ENCODE results near the gene CHFR.
"Not testable (repeated sequence)": the region's sequence is repeated elsewhere in the genome, so short reads cannot be mapped to it uniquely, and the experiment has no call there.

The CHFR gene

GRCh38 chr12:132795847-132796246 lies 91.6 kb downstream of the CHFR start:
- DNase-seq (ENCODE audit: low read depth): no peak
- H3K4me3 ChIP-seq (ENCODE audit: low read depth, low read length): no peak overlapping the region
- TF ChIP-seq POLR2A (IDR thresholded peaks at IDR 0.05; ENCODE audit: extremely low read depth, insufficient read length) (no peak), MYC (IDR thresholded peaks at IDR 0.05; ENCODE audit: low read depth, low read length) (no peak)

DNA sequence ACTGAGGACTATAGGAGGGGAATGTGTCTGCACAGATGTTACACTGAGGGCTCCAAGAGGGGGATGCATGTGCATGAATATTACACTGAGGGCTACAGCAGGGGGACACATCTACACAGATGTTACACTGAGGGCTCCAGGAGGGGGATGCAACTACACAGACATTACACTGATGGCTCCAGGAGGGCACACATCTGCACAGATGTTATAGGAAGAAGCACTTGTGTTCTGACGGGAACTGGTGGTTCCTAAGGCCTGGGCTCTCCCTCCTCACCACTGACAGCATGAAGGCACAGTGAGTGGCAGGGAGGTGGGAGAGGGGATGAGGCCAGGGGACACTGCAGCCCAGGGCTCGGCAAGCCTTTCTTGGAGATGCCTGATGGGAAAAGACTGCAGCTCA lies 95.5 kb downstream of the CHFR start:
- H3K4me3 ChIP-seq (ENCODE audit: low read depth, low read length); DNase-seq (ENCODE audit: low read depth): not testable (repeated sequence)

- TF ChIP-seq MYC (IDR thresholded peaks at IDR 0.05; ENCODE audit: low read depth, low read length) (no peak), CTCF (IDR thresholded peaks at IDR 0.05; ENCODE audit: low read depth, low read length) (no peak), POLR2A (IDR thresholded peaks at IDR 0.05; ENCODE audit: extremely low read depth, insufficient read length) (no peak)
- TF ChIP-seq, protein P1, sequence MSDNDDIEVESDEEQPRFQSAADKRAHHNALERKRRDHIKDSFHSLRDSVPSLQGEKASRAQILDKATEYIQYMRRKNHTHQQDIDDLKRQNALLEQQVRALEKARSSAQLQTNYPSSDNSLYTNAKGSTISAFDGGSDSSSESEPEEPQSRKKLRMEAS (IDR thresholded peaks at IDR 0.05; ENCODE audit: low read depth, low read length): no peak
- no peak for DNase-seq (ENCODE audit: low read depth)
- H3K4me3 ChIP-seq (ENCODE audit: low read depth, low read length): no peak overlapping the region
Measured at GRCh38 chr12:132789099-132789471, 98.3 kb downstream of the CHFR start.

DNA sequence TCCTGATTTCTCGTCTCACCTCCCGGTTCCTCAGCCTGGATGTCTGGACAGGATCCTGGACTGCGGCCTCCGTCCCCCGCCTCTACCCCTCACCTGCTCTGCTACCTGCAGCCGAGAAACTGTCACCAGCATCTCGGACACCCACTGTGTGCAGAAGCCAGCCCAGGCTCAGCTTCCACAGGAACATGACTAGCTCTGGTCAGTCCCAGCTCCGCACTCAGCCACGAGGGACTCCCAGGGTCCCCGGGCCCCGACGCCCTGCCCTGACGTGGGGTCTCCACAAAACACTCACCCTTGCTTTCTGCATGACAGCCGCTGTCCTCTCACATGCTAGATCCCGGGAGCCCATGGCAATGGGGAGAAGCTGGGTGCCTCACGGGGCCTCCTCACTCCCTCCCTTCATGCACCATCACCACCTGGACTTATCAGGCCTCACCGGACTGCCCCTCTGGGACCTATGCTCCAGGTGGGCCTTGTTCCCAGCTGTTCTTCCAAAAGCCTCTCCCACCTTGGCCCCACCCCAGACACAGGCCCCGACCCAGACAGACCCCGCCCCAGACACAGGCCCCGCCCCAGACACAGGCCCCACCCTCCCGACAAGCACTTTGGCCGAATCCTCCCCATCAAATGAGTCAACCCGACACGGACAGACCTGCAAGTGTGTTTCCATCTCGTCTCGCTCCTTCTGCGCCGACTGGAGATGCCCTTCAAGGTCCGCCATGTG lies 98.9 kb downstream of the CHFR start:
- DNase-seq (ENCODE audit: low read depth): no peak
- TF ChIP-seq CTCF (IDR thresholded peaks at IDR 0.05; ENCODE audit: low read depth, low read length): no peak
- TF ChIP-seq, protein P1 (IDR thresholded peaks at IDR 0.05; ENCODE audit: low read depth, low read length): no peak
- no peak for TF ChIP-seq POLR2A (IDR thresholded peaks at IDR 0.05; ENCODE audit: extremely low read depth, insufficient read length)
- H3K4me3 ChIP-seq (ENCODE audit: low read depth, low read length): no peak overlapping the region

- TF ChIP-seq CTCF (IDR thresholded peaks at IDR 0.05; ENCODE audit: low read depth, low read length): no peak
- TF ChIP-seq, protein P1 (IDR thresholded peaks at IDR 0.05; ENCODE audit: low read depth, low read length): no peak
- no peak for TF ChIP-seq POLR2A (IDR thresholded peaks at IDR 0.05; ENCODE audit: extremely low read depth, insufficient read length)
- no peak for TF ChIP-seq MYC (IDR thresholded peaks at IDR 0.05; ENCODE audit: low read depth, low read length)
- no peak overlapping the region for H3K4me3 ChIP-seq (ENCODE audit: low read depth, low read length)
- no peak for DNase-seq (ENCODE audit: low read depth)
Measured at GRCh38 chr12:132787877-132788276, 99.5 kb downstream of the CHFR start.

GRCh38 chr12:132786192-132786591 lies 101.2 kb downstream of the CHFR start:
- no peak for TF ChIP-seq MYC (IDR thresholded peaks at IDR 0.05; ENCODE audit: low read depth, low read length)
- TF ChIP-seq, protein P1 (IDR thresholded peaks at IDR 0.05; ENCODE audit: low read depth, low read length): no peak
- TF ChIP-seq POLR2A (IDR thresholded peaks at IDR 0.05; ENCODE audit: extremely low read depth, insufficient read length): no peak
- no peak for TF ChIP-seq CTCF (IDR thresholded peaks at IDR 0.05; ENCODE audit: low read depth, low read length)

DNA sequence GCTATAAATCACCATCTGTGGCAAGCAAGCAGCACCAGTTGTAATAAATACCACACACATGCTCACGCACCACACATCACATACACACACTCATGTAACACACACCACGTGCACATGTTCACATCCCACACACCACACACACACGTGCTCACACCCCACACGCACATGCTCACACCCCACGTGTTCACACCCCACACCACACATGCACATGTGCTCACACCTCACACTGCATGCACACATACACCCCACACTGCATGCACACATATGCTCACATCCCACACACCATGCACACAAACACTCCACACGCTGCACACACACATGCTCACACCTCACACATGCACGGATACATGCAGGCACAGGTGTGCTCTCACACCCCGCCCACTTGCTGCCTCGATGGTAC lies 102.8 kb downstream of the CHFR start:
- TF ChIP-seq, protein P1 (IDR thresholded peaks at IDR 0.05; ENCODE audit: low read depth, low read length): 0 out of 2 replicates have a peak, but pooled peaks have one; percentile 4
- TF ChIP-seq CTCF (IDR thresholded peaks at IDR 0.05; ENCODE audit: low read depth, low read length): no peak
- H3K4me3 ChIP-seq (ENCODE audit: low read depth, low read length): no peak overlapping the region
- DNase-seq (ENCODE audit: low read depth): no peak

More at GRCh38 chr12:132786192-132786591, 101.2 kb downstream of the CHFR start:
- H3K4me3 ChIP-seq (ENCODE audit: low read depth, low read length): no peak overlapping the region
- DNase-seq (ENCODE audit: low read depth): no peak
